T47D (cell line): Measurements from ENCODE around the gene PEX5L.

Source experiments
- DNase-seq, 2 experiments: peaks; one replicate each; pipeline versions ENCODE4 v3.0.0 to v3.0.0-alpha.2; 2011 to 2012; ENCODE audit warnings: low read depth in 1 of 2, low spot score in 1 of 2
- JUND ChIP-seq: IDR thresholded peaks from 2 replicates; pipeline ENCODE4 v1.6.1; 2012; ENCODE audit warnings: low read depth
- in situ Hi-C: cut with HindIII; loops from 2 replicates; pipeline ENCODE4 v1.10.0; 2016; ENCODE audit warnings: low sequenced_read_pairs, low pct_unique_long_range_greater_than_20kb

PEX5L gene

GRCh38 chr3:179962629-179963387 lies 73.9 kb downstream of the PEX5L start:
- no peak for TF ChIP-seq JUND
- DNase-seq, result peak in 1 of 2 experiments; percentile 38
- in situ Hi-C loops, result no loop called here

DNA sequence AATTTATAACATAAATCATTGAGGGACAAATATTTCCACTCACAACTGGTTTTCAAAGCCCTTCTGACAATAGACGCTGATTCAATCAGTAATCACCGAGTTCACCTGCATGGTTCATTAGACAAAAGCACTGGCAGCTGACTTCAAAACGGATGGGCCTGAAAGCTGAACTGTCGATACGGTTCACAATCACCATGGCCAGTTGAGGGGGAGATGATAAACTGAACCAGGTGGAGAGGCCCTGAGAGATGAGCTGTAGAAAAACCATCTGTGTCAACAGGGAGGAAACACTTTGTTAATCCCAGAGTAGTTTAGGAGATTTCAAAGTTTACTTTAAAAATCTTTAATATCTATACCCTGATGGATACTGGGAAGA lies 75.0 kb downstream of the PEX5L start:
- no peak for DNase-seq
- in situ Hi-C loops, result no loop called here
- no peak for TF ChIP-seq JUND

- DNase-seq, result no peak
- no peak for TF ChIP-seq JUND
- in situ Hi-C loops, result no loop called here
These were observed 75.5 kb downstream of the PEX5L start for GRCh38 chr3:179961071-179961702.

DNA sequence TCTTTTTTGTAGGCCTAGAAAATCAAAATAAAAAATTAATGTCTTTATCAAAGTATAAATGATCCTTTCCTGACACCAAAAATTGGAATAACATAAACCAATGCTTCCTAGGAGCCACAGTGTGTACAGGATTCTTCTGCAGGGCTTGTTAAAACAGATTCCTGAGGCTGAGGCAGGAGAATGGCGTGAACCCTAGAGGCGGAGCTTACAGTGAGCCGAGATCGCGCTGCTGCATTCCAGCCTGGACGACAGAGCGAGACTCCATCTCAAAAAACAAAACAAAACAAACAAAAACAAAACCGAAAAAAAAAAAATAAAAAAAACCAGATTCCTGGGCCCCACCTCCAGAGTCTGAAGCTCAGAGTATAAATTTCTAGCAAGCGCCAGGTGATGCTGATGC lies 78.0 kb downstream of the PEX5L start:
- DNase-seq, result no peak
- in situ Hi-C loops, result no loop called here
- TF ChIP-seq JUND, result no peak

- no peak for DNase-seq
- in situ Hi-C loops, result no loop called here
- no peak for TF ChIP-seq JUND
These were observed 78.6 kb downstream of the PEX5L start for GRCh38 chr3:179958143-179958542.

DNA sequence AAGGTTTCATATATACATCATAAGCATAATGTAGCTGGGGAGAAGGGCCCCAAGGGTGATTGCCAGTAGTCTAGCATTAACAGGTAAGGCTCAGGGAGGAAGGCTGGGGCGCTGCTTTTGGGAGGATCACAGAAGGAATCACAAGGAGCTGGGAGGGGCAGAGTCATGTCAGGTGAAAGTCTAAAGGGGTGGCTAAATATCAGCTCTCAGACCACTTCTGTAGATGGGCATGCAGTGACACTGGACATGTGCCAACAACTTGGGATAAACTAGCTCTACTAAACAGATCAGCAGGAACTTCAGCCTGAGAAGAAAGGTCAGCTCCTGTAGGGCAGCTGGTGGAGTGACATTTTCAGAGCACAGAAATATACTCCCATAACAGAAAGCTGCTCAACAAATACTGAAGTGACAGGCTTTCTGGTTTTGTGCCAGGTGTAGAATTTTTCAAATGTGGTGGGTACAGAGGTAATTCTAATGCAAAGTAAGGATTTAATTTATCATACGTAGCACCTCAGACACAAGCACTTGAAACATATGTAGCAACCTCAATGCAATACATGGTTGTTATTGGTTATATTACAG lies 79.4 kb downstream of the PEX5L start:
- no peak for TF ChIP-seq JUND
- peak in 1 of 2 experiments; percentile 20 for DNase-seq
- in situ Hi-C loops, result no loop called here

DNA sequence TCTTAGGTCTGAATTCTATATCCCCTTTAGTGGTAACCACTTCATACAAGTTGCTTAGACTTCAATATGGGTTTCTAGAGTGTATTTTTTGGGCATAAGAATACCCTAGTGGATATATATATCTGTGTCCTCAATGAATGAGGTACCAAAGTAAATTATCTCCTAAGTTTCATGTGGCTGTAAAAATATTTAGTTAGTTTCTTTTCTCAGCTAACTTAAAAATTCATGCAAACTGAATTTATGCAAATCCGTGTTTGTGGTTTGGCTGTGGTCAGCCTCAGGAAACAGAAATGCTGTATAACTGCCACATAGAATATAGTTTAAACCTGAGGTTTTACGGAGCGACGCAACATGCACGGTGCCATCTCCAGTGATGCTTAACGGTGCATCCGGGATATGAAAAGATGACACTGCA lies 80.3 kb downstream of the PEX5L start:
- in situ Hi-C loops, result no loop called here
- no peak for DNase-seq
- no peak for TF ChIP-seq JUND

DNA sequence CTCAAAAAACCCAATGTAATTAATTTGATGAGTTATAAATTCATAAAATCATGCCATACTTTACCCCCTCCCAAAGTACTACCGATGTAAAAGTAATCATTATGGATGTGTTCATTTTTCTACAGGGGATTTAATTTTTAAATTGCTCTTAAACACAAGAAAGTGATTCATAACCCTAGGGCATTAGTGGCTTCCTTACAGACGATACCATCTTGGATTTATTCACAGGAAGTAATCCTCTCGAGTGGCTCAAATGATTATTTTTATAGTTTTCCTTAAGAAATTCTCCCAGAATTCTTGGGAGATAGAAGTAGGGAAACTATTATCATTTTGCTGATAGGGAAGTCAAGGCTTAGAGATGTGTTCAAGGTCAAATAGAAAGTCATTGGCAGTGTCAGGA lies 80.9 kb downstream of the PEX5L start:
- in situ Hi-C loops, result no loop called here
- no peak for TF ChIP-seq JUND
- no peak for DNase-seq

- TF ChIP-seq JUND, result no peak
- DNase-seq, result no peak
- in situ Hi-C loops, result no loop called here
These were observed 81.5 kb downstream of the PEX5L start for GRCh38 chr3:179955286-179955685.

GRCh38 chr3:179953993-179954870 lies 82.5 kb downstream of the PEX5L start:
- no peak for TF ChIP-seq JUND
- peak in 1 of 2 experiments; percentile 42 for DNase-seq

GRCh38 chr3:179950840-179951239 lies 85.9 kb downstream of the PEX5L start:
- in situ Hi-C loops, result no loop called here
- DNase-seq, result no peak
- no peak for TF ChIP-seq JUND

More at GRCh38 chr3:179953993-179954870, 82.5 kb downstream of the PEX5L start:
- in situ Hi-C loops, result no loop called here

DNA sequence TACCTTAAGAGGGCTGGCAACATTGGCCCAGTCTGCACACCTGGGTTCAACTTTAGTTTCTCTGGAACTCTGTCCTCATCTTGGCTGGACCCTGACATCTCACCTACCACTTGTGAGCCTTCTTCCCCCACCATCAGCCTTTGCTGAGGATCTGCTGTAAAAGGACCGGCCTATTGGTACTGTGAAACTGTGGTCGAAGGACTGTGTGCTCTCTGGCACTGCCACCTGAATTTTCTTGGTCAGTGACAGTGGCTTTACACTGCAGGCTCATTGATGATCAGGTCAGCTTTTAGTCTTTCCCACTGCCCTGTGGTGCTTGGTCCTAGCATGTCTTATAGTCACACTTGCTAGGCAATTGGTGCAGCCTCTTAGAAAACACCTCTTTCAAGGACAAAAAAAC lies 86.9 kb downstream of the PEX5L start:
- in situ Hi-C loops, result no loop called here
- TF ChIP-seq JUND, result no peak
- no peak for DNase-seq
